SH-SY5Y (cell line): ENCODE results near the gene TPCN1.

Experiments
- GATA2 ChIP-seq: IDR thresholded peaks from 2 replicates; pipeline ENCODE4 v1.6.1; 2011; ENCODE audit warnings: mild to moderate bottlenecking, low read depth, low read length
- GATA3 ChIP-seq: IDR thresholded peaks from 2 replicates; pipeline ENCODE4 v1.6.1; 2011; ENCODE audit warnings: low read depth, mild to moderate bottlenecking, low read length, moderate library complexity

DNA sequence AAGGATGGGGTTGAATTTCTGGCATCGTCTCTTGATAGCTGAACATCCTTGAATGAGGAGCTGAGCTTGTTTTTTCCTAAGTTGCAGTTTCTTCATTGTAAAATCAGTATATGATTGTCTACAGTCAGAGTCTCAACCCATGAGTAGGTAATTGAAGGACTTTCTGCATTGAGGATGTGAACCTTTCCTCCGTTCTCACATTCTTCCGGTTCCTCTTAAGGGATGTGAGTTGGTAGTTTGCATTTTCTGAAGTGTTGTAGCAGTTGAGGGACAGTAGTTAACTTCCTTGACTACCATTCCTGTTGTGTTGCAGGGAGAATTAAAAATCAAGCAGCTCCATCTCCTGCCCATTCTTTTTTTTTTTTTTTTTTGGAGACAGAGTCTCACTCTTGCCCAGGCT is 19.1 kb downstream of the TPCN1 start:
- TF ChIP-seq GATA3 (no peak), GATA2 (no peak)
